Endodermal cell (in vitro differentiated cells): Measurements from ENCODE around the gene NTSR1. TPM values are rescaled to one million over a fixed set of nuclear protein-coding genes. Genes with fewer than 3 reads are reported as not detected.
A peak's percentile ranks its signal among the peaks of the same experiment; 100 is the strongest.

Experiments
- DNase-seq: peaks from one replicate; pipeline ENCODE4 v3.0.0-alpha.2; 2017
- H3K27ac ChIP-seq: 2 replicates; pipeline ENCODE4 v1.5.1; 2013; ENCODE audit warnings: mild to moderate bottlenecking, low read depth, low read length, moderate library complexity
- H3K27me3 ChIP-seq: 2 replicates; pipeline ENCODE4 v1.6.1; 2013; ENCODE audit warnings: mild to moderate bottlenecking, low read length, moderate library complexity; ENCODE audit not compliant: insufficient read depth, control insufficient read depth, poor library complexity, severe bottlenecking
- H3K36me3 ChIP-seq: 2 replicates; pipeline ENCODE4 v1.7.0; 2013; ENCODE audit warnings: mild to moderate bottlenecking, low read length, moderate library complexity; ENCODE audit not compliant: control insufficient read depth, insufficient read depth
- H3K4me1 ChIP-seq: one replicate; pipeline ENCODE4 v1.7.0; 2013; ENCODE audit warnings: low read length; ENCODE audit not compliant: control insufficient read depth, insufficient read depth
- H3K4me3 ChIP-seq: 2 replicates; pipeline ENCODE4 v1.5.1; 2013; ENCODE audit warnings: mild to moderate bottlenecking, low read length, moderate library complexity
- H3K9ac ChIP-seq: 2 replicates; pipeline ENCODE4 v1.6.1; 2013; ENCODE audit warnings: mild to moderate bottlenecking, low read length, moderate library complexity; ENCODE audit not compliant: poor library complexity, severe bottlenecking; ENCODE audit errors: extremely low read depth
- H3K9me3 ChIP-seq: 2 replicates; pipeline ENCODE4 v1.6.1; 2013; ENCODE audit warnings: mild to moderate bottlenecking, low read length, moderate library complexity; ENCODE audit not compliant: control insufficient read depth
- H3K27ac Mint-ChIP-seq: 2 replicates; pipeline ENCODE4 v1.8.0; 2020; ENCODE audit warnings: mixed read lengths
- H3K27me3 Mint-ChIP-seq: 2 replicates; pipeline ENCODE4 v1.8.0; 2021; ENCODE audit warnings: mild to moderate bottlenecking, mixed read lengths; ENCODE audit not compliant: insufficient read depth
- H3K36me3 Mint-ChIP-seq: 2 replicates; pipeline ENCODE4 v1.8.0; 2020; ENCODE audit warnings: low read depth, mixed read lengths
- H3K4me1 Mint-ChIP-seq: 2 replicates; pipeline ENCODE4 v1.8.0; 2020; ENCODE audit warnings: mixed read lengths
- H3K4me3 Mint-ChIP-seq: 2 replicates; pipeline ENCODE4 v1.8.0; 2020; ENCODE audit warnings: mild to moderate bottlenecking, moderate library complexity, mixed read lengths
- H3K9me3 Mint-ChIP-seq: 2 replicates; pipeline ENCODE4 v1.8.0; 2020; ENCODE audit warnings: mild to moderate bottlenecking, mixed read lengths
- CTCF ChIP-seq: fragments of 200-600 bp; sonication (generic); conservative IDR thresholded peaks from 2 replicates; pipeline ENCODE4 v1.5.0; 2021; ENCODE audit warnings: antibody characterized with exemption, mild to moderate bottlenecking
- WGBS, 2 experiments: methylation state at CpG; one replicate each; pipeline versions ENCODE4 v1.1.5 to v1.1.7; 2013; ENCODE audit warnings: missing lambda C conversion rate in 2 of 2, mixed read lengths in 1 of 2; ENCODE audit not compliant: insufficient coverage in 1 of 2, insufficient read length in 1 of 2; 5-methylcytosine and 5-hydroxymethylcytosine counted together
- total RNA-seq, 2 donors: library from RNA; stranded (reverse); fragmentation: NEBNext Ultra II Directional in 1 of 2; extraction: Animal tissue kit (Norgen Biotek cat#: 25700) in 1 of 2; gene quantifications; 2 replicates in 1 of 2; 3 replicates in 1 of 2; pipeline ENCODE4 v1.2.1, GENCODE V29; 2021

Gene NTSR1
- total RNA-seq, 2 donors from 2014 or later: 0.11 to 0.62 TPM

- DNase-seq: no peak
- no peak overlapping the region for H3K27ac Mint-ChIP-seq
- 90 to 91% methylated on average over 22 to 26 of the region's 26 CpGs for WGBS, 2 experiments
- Histone ChIP-seq H3K9ac (no peak overlapping the region), H3K4me3 (peak overlapping the region; percentile 71), H3K27ac (no peak overlapping the region), H3K9me3 (no peaks in the 10 kb centered on the region), H3K4me1 (peaks cover 4% of the 10 kb centered on the region), H3K27me3 (peaks cover 16% of the 10 kb centered on the region), H3K36me3 (peaks cover 27% of the 10 kb centered on the region)
- peaks cover 15% of the 10 kb centered on the region for H3K27me3 Mint-ChIP-seq
- peaks cover 26% of the 10 kb centered on the region for H3K36me3 Mint-ChIP-seq
- H3K9me3 Mint-ChIP-seq: no peaks in the 10 kb centered on the region
- H3K4me3 Mint-ChIP-seq: peak overlapping the region; percentile 70
- TF ChIP-seq CTCF: no peak
- no peaks in the 10 kb centered on the region for H3K4me1 Mint-ChIP-seq
These were observed 89.3 kb downstream of the NTSR1 start for GRCh38 chr20:62797671-62798532.

- no peak overlapping the region for H3K27ac Mint-ChIP-seq
- no peak for DNase-seq
- Histone ChIP-seq H3K4me3 (no peak overlapping the region), H3K9ac (no peak overlapping the region), H3K27me3 (peaks cover 16% of the 10 kb centered on the region), H3K36me3 (peaks cover 27% of the 10 kb centered on the region), H3K4me1 (peaks cover 4% of the 10 kb centered on the region), H3K9me3 (no peaks in the 10 kb centered on the region), H3K27ac (no peak overlapping the region)
- WGBS, 2 experiments: 95 to 97% methylated on average over 5 to 8 of the region's 8 CpGs
- peaks cover 26% of the 10 kb centered on the region for H3K36me3 Mint-ChIP-seq
- H3K4me3 Mint-ChIP-seq: no peak overlapping the region
- peaks cover 19% of the 10 kb centered on the region for H3K27me3 Mint-ChIP-seq
- no peak for TF ChIP-seq CTCF
- no peaks in the 10 kb centered on the region for H3K4me1 Mint-ChIP-seq
- no peaks in the 10 kb centered on the region for H3K9me3 Mint-ChIP-seq
These were observed 90.4 kb downstream of the NTSR1 start for GRCh38 chr20:62799036-62799435.

- no peak for TF ChIP-seq CTCF
- no peak overlapping the region for H3K27ac Mint-ChIP-seq
- Histone ChIP-seq H3K27ac (no peak overlapping the region), H3K9me3 (no peaks in the 10 kb centered on the region), H3K36me3 (peaks cover 27% of the 10 kb centered on the region), H3K27me3 (peaks cover 16% of the 10 kb centered on the region), H3K9ac (no peak overlapping the region), H3K4me3 (no peak overlapping the region), H3K4me1 (peaks cover 4% of the 10 kb centered on the region)
- no peak overlapping the region for H3K4me3 Mint-ChIP-seq
- 96 to 100% methylated on average over 11 to 19 of the region's 19 CpGs for whole genome bisulfite sequencing, 2 experiments
- H3K36me3 Mint-ChIP-seq: peaks cover 26% of the 10 kb centered on the region
- no peaks in the 10 kb centered on the region for H3K4me1 Mint-ChIP-seq
- no peak for DNase-seq
- peaks cover 19% of the 10 kb centered on the region for H3K27me3 Mint-ChIP-seq
- H3K9me3 Mint-ChIP-seq: no peaks in the 10 kb centered on the region
These were observed 90.8 kb downstream of the NTSR1 start for GRCh38 chr20:62799459-62799858.
